ENCODE measurements around the gene SHANK2. TPM values are rescaled to one million over a fixed set of nuclear protein-coding genes. Genes with fewer than 3 reads are reported as not detected.

The SHANK2 gene
- polyA plus RNA-seq, 1 donor from 2014 or later: 13.6 TPM

DNA sequence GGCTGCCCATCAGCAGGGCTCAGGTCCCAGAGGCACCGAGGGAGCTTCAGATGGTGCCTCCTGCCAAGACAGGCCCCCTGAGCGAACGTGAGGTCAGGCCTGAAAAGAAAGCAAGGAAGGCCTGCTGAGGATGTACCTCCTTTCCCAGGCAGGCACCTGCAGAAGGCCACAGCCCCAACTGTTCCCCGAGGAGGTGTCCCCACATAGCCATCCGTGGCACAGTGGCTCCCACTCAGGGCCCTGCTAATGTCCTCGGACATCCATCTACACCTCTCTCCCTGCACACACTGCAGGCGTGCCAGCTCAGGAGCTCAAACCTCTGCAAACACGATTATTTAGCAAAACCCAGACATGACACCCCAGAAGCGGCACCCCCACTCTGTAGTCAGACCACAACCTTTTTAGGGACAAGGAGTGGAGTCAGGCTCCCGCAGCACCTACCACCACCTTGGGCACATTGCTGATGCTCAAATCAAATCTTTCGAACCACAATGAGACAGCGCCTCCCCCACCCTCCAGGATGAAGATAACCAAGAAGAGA, 36.9 kb downstream of the SHANK2 start:
- Histone ChIP-seq H4K20me1 (ENCODE audit: insufficient read depth) (no peaks in the 10 kb centered on the region), H3K27me3 (ENCODE audit: insufficient read depth, low read depth, low read length) (no peaks in the 10 kb centered on the region), H3K79me2 (replicated peaks; ENCODE audit: insufficient read depth, low read length) (no peaks in the 10 kb centered on the region), H3K4me3 (ENCODE audit: low read length) (no peak overlapping the region), H2AFZ (ENCODE audit: low read depth, low read length) (no peak overlapping the region), H3K36me3 (ENCODE audit: insufficient read depth, low read length) (no peaks in the 10 kb centered on the region), H3K9me3 (ENCODE audit: low read length) (no peaks in the 10 kb centered on the region), H3K27ac (ENCODE audit: low read length) (no peak overlapping the region), H3K4me2 (ENCODE audit: low read length) (no peak overlapping the region), H3K9me2 (ENCODE audit: insufficient read depth, low read length) (no peaks in the 10 kb centered on the region), H3K9ac (ENCODE audit: low read length) (no peak overlapping the region), H3F3A (ENCODE audit: insufficient read depth, low read length, poor library complexity, severe bottlenecking) (no peaks in the 10 kb centered on the region)
- TF ChIP-seq, protein P1, sequence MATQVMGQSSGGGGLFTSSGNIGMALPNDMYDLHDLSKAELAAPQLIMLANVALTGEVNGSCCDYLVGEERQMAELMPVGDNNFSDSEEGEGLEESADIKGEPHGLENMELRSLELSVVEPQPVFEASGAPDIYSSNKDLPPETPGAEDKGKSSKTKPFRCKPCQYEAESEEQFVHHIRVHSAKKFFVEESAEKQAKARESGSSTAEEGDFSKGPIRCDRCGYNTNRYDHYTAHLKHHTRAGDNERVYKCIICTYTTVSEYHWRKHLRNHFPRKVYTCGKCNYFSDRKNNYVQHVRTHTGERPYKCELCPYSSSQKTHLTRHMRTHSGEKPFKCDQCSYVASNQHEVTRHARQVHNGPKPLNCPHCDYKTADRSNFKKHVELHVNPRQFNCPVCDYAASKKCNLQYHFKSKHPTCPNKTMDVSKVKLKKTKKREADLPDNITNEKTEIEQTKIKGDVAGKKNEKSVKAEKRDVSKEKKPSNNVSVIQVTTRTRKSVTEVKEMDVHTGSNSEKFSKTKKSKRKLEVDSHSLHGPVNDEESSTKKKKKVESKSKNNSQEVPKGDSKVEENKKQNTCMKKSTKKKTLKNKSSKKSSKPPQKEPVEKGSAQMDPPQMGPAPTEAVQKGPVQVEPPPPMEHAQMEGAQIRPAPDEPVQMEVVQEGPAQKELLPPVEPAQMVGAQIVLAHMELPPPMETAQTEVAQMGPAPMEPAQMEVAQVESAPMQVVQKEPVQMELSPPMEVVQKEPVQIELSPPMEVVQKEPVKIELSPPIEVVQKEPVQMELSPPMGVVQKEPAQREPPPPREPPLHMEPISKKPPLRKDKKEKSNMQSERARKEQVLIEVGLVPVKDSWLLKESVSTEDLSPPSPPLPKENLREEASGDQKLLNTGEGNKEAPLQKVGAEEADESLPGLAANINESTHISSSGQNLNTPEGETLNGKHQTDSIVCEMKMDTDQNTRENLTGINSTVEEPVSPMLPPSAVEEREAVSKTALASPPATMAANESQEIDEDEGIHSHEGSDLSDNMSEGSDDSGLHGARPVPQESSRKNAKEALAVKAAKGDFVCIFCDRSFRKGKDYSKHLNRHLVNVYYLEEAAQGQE (IDR thresholded peaks at IDR 0.05; ENCODE audit: borderline replicate concordance): no peak
- no peak for TF ChIP-seq EZH2 (IDR thresholded peaks at IDR 0.05; ENCODE audit: borderline replicate concordance, insufficient read depth, low read length, poor library complexity, severe bottlenecking)
- TF ChIP-seq EP300 (conservative IDR thresholded peaks at IDR 0.05; ENCODE audit: poor library complexity, severe bottlenecking): no peak
- TF ChIP-seq RAD21 (conservative IDR thresholded peaks at IDR 0.05): no peak
- TF ChIP-seq TAF1 (IDR thresholded peaks at IDR 0.05; ENCODE audit: low read depth): no peak
- TF ChIP-seq, protein P2, sequence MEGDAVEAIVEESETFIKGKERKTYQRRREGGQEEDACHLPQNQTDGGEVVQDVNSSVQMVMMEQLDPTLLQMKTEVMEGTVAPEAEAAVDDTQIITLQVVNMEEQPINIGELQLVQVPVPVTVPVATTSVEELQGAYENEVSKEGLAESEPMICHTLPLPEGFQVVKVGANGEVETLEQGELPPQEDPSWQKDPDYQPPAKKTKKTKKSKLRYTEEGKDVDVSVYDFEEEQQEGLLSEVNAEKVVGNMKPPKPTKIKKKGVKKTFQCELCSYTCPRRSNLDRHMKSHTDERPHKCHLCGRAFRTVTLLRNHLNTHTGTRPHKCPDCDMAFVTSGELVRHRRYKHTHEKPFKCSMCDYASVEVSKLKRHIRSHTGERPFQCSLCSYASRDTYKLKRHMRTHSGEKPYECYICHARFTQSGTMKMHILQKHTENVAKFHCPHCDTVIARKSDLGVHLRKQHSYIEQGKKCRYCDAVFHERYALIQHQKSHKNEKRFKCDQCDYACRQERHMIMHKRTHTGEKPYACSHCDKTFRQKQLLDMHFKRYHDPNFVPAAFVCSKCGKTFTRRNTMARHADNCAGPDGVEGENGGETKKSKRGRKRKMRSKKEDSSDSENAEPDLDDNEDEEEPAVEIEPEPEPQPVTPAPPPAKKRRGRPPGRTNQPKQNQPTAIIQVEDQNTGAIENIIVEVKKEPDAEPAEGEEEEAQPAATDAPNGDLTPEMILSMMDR (IDR thresholded peaks at IDR 0.05; ENCODE audit: poor library complexity, severe bottlenecking): no peak
- TF ChIP-seq SMC3 (conservative IDR thresholded peaks at IDR 0.05; ENCODE audit: poor library complexity): no peak
- TF ChIP-seq POLR2AphosphoS5 (IDR thresholded peaks at IDR 0.05): no peak
- no peak for TF ChIP-seq MXI1 (conservative IDR thresholded peaks at IDR 0.05; ENCODE audit: poor library complexity, severe bottlenecking)

DNA sequence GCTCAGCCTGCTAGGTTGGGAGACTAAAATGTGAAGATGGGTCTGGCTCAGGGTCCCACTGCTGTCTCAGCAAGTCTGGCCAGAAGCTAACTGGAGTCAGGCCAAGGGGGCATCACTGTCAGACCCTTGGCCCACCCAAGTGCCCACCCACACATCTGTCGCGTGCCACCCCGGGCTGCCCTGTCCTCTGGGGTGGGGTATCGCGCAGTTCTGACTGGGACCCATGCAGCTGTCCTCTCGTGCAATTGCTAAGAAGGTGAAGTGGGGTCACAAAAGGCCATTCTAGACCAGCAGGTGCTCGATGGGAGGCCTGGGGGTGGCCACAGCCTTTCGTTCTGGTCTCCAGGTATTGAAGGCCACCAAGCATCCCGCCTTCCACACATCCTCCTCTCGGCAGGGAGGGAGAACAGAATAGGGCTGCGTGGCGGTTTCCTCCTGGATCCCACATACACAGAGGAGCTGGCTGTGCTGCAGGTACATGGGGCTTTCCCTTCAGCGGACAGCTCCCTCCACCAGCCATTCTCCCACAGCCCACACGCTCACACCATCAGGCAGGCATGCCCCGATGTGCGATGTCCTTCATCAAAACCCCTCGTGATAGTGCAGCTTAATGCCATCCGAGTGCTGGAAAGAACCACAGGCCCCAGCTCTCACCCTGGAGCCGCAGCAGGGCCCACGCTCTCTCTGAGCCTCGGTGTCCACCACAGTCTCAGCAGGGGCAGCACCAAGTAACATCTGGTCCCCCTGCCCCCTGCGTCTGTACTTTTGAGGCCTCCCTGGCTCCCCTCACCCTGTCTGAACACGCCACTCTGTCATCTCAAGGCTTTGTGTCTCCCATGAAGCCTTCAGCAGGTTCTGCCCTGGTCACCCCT, 37.6 kb downstream of the SHANK2 start:
- H3K79me2 ChIP-seq (replicated peaks; ENCODE audit: insufficient read depth, low read length): no peaks in the 10 kb centered on the region
- no peak for TF ChIP-seq POLR2AphosphoS5 (IDR thresholded peaks at IDR 0.05)
- no peak for TF ChIP-seq MXI1 (conservative IDR thresholded peaks at IDR 0.05; ENCODE audit: poor library complexity, severe bottlenecking)
- no peak for TF ChIP-seq EZH2 (IDR thresholded peaks at IDR 0.05; ENCODE audit: borderline replicate concordance, insufficient read depth, low read length, poor library complexity, severe bottlenecking)
- no peak for TF ChIP-seq SMC3 (conservative IDR thresholded peaks at IDR 0.05; ENCODE audit: poor library complexity)
- TF ChIP-seq EP300 (conservative IDR thresholded peaks at IDR 0.05; ENCODE audit: poor library complexity, severe bottlenecking): no peak
- TF ChIP-seq RAD21 (conservative IDR thresholded peaks at IDR 0.05): no peak
- TF ChIP-seq TAF1 (IDR thresholded peaks at IDR 0.05; ENCODE audit: low read depth): no peak
- TF ChIP-seq, protein P1 (IDR thresholded peaks at IDR 0.05; ENCODE audit: borderline replicate concordance): no peak
- TF ChIP-seq, protein P2 (IDR thresholded peaks at IDR 0.05; ENCODE audit: poor library complexity, severe bottlenecking): no peak

More for the DNA sequence above, 37.6 kb downstream of the SHANK2 start:
- no peaks in the 10 kb centered on the region for H3F3A ChIP-seq (ENCODE audit: insufficient read depth, low read length, poor library complexity, severe bottlenecking)
- no peak overlapping the region for H3K27ac ChIP-seq (ENCODE audit: low read length)
- no peaks in the 10 kb centered on the region for H3K9me3 ChIP-seq (ENCODE audit: low read length)
- H2AFZ ChIP-seq (ENCODE audit: low read depth, low read length): no peak overlapping the region
- H3K9me2 ChIP-seq (ENCODE audit: insufficient read depth, low read length): no peaks in the 10 kb centered on the region
- no peak overlapping the region for H3K4me2 ChIP-seq (ENCODE audit: low read length)
- no peaks in the 10 kb centered on the region for H3K36me3 ChIP-seq (ENCODE audit: insufficient read depth, low read length)
- no peak overlapping the region for H3K4me3 ChIP-seq (ENCODE audit: low read length)
- H3K27me3 ChIP-seq (ENCODE audit: insufficient read depth, low read depth, low read length): no peaks in the 10 kb centered on the region
- H4K20me1 ChIP-seq (ENCODE audit: insufficient read depth): no peaks in the 10 kb centered on the region
- no peak overlapping the region for H3K9ac ChIP-seq (ENCODE audit: low read length)
